GM13977 (cell line): Measurements from ENCODE around the gene F10.

Source experiments
- DNase-seq: peaks from one replicate; pipeline ENCODE4 v3.0.0; 2012; ENCODE audit warnings: low spot score
- in situ Hi-C: fragments of 300-500 bp; cut with MboI; formaldehyde crosslinking; loops from one replicate; pipeline ENCODE4 v1.12.0; 2022; ENCODE audit warnings: low sequenced_read_pairs, low pct_unique_long_range_greater_than_20kb, mixed read lengths, inconsistent platforms; ENCODE audit not compliant: unreplicated experiment
- TF ChIP-seq, protein P1 (sequence below): IDR thresholded peaks from 2 replicates; pipeline ENCODE4 v1.5.1; 2012; ENCODE audit warnings: mild to moderate bottlenecking, control low read depth; ENCODE audit not compliant: insufficient read depth; ENCODE audit errors: extremely low read depth, missing control alignments

F10 gene

DNA sequence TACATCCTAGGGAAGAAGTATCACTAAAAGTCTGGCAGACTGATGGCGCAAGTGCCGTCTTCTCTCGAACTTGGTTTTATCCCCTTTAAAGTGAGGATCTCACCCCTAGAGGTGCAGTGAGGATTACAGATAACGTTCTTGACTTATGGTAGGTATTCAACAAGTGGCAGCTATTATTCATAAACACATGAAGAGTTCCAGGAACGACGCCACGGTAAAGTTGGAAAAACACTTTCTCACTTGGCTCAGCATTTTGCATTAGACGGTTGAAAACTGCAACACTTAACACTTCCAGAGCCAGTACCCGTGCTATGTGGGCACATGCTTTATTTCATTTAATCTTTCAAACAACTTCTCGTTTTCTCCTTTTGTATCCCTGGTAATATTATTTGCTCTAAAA is 44.6 kb downstream of the F10 start:
- in situ Hi-C loops, result no loop called here
- no peak for DNase-seq
- TF ChIP-seq, protein P1, sequence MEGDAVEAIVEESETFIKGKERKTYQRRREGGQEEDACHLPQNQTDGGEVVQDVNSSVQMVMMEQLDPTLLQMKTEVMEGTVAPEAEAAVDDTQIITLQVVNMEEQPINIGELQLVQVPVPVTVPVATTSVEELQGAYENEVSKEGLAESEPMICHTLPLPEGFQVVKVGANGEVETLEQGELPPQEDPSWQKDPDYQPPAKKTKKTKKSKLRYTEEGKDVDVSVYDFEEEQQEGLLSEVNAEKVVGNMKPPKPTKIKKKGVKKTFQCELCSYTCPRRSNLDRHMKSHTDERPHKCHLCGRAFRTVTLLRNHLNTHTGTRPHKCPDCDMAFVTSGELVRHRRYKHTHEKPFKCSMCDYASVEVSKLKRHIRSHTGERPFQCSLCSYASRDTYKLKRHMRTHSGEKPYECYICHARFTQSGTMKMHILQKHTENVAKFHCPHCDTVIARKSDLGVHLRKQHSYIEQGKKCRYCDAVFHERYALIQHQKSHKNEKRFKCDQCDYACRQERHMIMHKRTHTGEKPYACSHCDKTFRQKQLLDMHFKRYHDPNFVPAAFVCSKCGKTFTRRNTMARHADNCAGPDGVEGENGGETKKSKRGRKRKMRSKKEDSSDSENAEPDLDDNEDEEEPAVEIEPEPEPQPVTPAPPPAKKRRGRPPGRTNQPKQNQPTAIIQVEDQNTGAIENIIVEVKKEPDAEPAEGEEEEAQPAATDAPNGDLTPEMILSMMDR, result no peak

DNA sequence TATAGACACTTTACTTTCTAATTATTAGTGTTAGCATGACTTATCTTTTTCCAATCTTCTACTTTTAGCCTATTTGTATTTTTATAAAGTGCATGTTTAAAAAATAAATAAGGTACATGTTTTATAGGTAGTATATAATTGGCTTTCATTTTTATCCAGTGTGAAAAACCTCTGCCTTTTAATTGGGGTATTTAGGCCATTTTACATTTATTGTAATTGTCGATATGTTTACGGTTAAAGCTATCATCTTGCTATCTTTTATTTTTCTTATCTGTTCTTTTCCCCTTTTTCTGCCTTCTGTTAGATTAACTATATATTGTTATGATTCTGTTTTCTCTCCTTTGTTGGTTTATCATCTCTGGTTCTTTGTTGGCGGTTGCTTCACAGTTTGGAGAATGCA is 45.0 kb downstream of the F10 start:
- TF ChIP-seq, protein P1, result no peak
- in situ Hi-C loops, result no loop called here
- DNase-seq, result no peak

DNA sequence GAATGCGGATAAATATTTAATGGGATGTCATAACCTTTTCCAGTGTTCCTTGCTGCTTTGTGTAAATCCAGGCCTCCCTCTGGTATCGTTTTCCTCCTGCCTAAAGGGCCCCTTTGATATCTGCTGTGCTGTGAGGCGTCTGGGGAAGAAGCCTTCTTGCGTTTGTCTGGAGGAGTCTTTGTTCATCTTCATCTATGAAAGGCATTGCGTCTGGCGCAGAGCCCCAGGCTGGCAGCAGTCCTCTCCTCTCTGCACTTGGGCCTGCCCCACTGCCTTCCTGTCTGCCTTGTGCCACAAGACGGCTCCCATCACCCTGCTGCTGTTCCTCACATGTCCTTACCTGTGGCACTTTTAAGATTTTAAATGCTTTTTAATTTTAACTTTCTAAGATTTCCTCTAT is 45.6 kb downstream of the F10 start:
- DNase-seq, result no peak
- TF ChIP-seq, protein P1, result no peak
- in situ Hi-C loops, result no loop called here

DNA sequence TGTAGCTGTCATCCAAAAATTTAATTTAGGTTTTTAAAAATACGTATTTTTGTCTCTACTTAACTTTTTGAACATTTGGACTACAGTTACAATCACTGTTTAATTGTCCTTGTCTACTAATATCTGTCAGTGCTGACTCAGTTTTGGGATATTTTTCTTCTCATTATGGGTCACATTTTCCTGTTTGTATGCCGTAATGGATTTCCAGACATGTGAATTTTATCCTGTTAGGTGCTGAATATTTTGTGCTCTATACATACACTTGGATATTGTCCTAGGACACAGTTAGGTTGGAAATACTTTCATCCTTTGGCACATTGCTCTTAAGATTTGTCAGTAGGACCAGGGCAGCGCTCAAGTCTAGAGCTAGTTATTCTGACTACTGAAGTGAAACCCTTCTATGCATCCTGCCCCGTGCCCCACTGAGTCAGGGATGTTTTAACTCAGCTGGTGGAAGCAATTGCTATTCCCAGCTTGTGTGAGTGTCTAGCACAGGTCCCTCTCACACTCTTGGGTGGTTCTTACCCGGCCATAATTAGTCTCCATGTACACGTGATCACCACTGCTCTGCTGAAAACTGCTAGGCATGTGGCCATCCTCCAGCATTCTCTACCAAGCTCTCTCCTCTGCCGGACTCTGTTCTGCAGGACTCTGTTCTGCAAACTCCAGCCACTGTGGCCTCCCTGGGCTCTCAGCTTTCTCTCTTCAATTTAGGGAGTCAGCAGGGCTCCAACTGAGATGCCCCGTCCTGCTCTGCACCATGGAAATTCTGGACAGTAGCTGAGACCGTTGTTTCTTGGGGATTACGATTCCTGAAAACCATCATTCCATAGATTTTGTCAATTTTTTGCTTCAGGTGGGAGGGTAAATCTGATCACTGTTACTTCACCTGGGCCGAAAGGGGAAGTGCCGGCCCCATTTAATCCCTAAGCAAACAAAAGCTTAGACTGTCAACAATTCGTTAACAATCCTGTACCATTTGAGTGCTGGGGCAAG is 47.0 kb downstream of the F10 start:
- TF ChIP-seq, protein P1, result no peak
- in situ Hi-C loops, result no loop called here
- no peak for DNase-seq

DNA sequence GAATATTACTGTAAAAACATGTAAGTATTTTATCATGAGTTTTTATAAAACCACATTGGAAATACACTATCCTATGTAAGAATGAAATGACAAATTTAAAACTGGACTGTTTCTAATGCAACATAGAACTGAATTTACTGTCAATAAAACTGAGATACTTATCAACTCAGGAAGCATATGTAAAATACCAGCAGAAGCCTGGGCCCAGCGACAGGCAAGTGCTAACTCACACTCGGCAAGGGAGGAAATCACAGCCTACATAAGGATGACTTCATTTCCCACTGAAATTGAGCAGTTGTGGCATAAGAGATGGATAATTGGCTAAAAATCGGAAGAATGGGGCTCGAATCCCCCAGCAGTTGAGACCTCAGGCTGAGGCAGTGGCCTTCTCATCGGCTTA is 47.9 kb downstream of the F10 start:
- TF ChIP-seq, protein P1, result no peak
- DNase-seq, result no peak
- in situ Hi-C loops, result no loop called here

DNA sequence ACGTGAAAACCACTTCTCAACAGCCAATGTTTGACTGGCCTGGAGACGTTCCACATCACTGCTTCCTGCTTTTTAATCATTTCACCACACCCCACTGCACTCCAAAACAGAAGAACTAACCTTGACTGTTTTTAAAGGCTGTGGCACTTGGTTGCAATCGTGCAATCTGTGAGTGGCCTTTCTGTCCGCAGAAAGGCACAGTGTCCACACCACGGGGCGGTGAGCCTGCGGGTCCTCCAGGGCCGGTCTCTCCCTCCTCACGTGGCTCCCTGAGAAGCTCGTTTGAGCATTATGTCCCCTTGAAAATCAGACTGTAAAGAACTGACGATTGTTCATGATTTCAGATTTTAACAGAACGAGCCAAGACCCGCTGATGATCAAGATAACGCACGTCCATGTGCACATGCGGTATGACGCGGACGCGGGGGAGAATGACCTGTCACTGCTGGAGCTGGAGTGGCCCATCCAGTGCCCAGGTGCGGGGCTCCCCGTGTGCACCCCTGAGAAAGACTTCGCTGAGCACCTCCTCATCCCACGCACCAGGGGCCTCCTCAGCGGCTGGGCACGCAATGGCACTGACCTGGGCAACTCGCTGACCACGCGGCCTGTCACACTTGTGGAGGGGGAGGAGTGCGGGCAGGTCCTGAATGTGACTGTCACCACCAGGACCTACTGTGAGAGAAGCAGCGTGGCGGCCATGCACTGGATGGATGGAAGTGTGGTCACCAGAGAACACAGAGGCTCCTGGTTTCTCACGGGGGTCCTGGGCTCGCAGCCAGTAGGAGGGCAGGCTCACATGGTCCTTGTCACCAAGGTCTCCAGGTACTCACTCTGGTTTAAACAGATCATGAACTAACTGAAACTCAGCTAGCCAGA is 48.9 kb downstream of the F10 start:
- DNase-seq, result no peak
- in situ Hi-C loops, result no loop called here
- TF ChIP-seq, protein P1, result no peak
